ENCODE data around the gene RFT1. TPM values are rescaled to one million over a fixed set of nuclear protein-coding genes. Genes with fewer than 3 reads are reported as not detected.

Gene RFT1
- total and polyA plus RNA-seq, 9 donors, result 8.3 to 23.6 (median 17.8) TPM

DNA sequence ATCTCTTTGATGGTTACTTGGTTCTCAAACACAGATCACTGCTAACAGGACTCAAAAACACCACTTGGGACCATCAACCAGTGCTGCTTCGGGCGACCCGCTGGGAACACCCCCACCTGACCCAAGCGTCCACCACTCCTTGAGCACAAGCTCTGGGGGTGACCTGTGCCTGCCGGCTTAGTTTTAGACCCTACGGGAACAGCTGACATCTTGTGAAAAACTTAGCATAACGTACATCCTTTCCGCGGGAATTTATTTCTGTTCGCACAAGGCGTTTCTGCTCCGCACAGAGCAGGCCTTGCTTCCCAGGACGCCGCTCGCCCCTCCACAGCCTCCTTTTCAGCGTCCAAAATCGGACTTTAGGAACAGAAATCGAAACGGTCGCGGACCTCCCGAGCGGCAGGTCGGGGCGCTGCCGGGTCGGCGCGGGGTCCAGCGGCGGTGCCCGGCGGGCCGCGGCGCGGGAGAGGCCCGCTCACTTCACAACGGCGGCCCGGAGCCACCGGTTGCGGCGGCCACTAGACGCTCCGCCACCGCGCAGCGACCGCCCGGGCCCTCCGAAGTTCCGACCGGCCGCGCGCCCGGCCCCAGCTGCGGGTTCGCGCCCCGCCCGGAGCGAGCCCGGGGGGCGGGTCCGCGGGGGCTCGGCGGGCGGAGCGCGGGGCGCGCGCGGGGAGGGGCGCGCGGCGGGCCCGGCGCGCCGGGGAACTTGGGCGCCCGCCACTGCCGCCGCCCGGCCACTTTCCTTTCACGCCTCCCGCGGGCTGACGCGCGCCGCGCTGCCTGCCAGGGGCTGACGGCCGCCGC, 85.3 kb downstream of the RFT1 start:
- peak; percentile 52 to 75 (median 67) for DNase-seq
- Histone ChIP-seq H3K4me1 (ENCODE audit: insufficient read depth) (no peaks in the 10 kb centered on the region), H3K27ac (peak overlapping the region; percentile 54 to 84), H3K27me3 (no peaks in the 10 kb centered on the region), H3K36me3 (no peaks in the 10 kb centered on the region), H3K9me3 (no peaks in the 10 kb centered on the region), H3K4me3 (peak overlapping the region; percentile 69)
- intact Hi-C loops (cut with DNase I), result no loop called here
- no peak for TF ChIP-seq EP300 (IDR thresholded peaks at IDR 0.05)
- TF ChIP-seq, protein P1, sequence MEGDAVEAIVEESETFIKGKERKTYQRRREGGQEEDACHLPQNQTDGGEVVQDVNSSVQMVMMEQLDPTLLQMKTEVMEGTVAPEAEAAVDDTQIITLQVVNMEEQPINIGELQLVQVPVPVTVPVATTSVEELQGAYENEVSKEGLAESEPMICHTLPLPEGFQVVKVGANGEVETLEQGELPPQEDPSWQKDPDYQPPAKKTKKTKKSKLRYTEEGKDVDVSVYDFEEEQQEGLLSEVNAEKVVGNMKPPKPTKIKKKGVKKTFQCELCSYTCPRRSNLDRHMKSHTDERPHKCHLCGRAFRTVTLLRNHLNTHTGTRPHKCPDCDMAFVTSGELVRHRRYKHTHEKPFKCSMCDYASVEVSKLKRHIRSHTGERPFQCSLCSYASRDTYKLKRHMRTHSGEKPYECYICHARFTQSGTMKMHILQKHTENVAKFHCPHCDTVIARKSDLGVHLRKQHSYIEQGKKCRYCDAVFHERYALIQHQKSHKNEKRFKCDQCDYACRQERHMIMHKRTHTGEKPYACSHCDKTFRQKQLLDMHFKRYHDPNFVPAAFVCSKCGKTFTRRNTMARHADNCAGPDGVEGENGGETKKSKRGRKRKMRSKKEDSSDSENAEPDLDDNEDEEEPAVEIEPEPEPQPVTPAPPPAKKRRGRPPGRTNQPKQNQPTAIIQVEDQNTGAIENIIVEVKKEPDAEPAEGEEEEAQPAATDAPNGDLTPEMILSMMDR (IDR thresholded peaks at IDR 0.05), result no peak
- TF ChIP-seq POLR2A (IDR thresholded peaks at IDR 0.05), result no peak
- WGBS, 3 donors, result 1% methylated on average over 42 to 101 of the region's 101 CpGs

DNA sequence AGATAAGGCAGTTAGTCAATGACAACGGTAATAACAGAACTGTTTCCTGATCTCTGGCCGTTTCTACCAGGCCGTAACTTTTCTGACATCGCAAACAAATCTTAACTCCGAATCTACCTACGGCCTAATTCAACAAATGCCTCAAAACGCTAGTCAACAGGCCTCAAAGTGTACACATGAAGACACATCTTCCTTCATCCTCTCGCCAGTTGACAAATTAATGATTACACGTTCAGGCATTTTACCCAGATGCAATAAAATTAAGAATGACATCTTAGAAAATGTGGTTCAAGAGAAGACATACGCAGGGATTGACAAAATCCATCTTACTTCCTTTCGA, 85.9 kb downstream of the RFT1 start:
- Histone ChIP-seq H3K27me3 (no peaks in the 10 kb centered on the region), H3K36me3 (no peaks in the 10 kb centered on the region), H3K4me1 (ENCODE audit: insufficient read depth) (no peaks in the 10 kb centered on the region), H3K4me3 (peak overlapping the region; percentile 69), H3K27ac (no peak overlapping the region), H3K9me3 (no peaks in the 10 kb centered on the region)
- 56 to 68% (median 64%) methylated on average over 11 of the region's 11 CpGs for WGBS, 3 donors
- intact Hi-C loops (cut with DNase I), result no loop called here
- DNase-seq, result no peak
- TF ChIP-seq, protein P1 (IDR thresholded peaks at IDR 0.05), result no peak
- no peak for TF ChIP-seq POLR2A (IDR thresholded peaks at IDR 0.05)
- no peak for TF ChIP-seq EP300 (IDR thresholded peaks at IDR 0.05)

DNA sequence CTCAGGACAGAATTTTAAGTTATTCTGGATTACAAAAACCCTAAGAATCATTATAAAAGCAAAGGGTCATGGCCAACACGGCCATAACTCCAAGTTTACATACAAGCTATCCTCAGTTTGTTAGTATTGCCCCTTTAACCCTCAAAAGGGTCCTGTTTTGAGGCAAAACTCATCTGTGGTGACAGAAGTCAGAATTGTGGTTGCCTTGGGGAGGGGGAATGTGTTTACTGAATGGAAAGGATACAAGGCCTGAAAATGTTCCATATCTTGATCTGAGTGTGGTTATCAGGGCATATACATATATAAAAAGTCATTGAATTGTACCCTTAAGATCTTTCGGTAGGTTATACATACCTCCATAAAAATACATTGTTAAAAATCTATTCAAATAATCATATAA, 86.5 kb downstream of the RFT1 start:
- WGBS, 3 donors, result 89 to 99% (median 90%) methylated on average over 2 of the region's 2 CpGs
- H3K36me3 ChIP-seq, result no peaks in the 10 kb centered on the region
- no peak overlapping the region for H3K4me3 ChIP-seq
- no peaks in the 10 kb centered on the region for H3K4me1 ChIP-seq (ENCODE audit: insufficient read depth)
- TF ChIP-seq, protein P1 (IDR thresholded peaks at IDR 0.05), result no peak
- TF ChIP-seq POLR2A (IDR thresholded peaks at IDR 0.05) (no peak), EP300 (IDR thresholded peaks at IDR 0.05) (no peak)
- H3K27ac ChIP-seq, result no peak overlapping the region
- intact Hi-C loops (cut with DNase I), result no loop called here
- no peaks in the 10 kb centered on the region for H3K9me3 ChIP-seq
- DNase-seq, result no peak
- H3K27me3 ChIP-seq, result no peaks in the 10 kb centered on the region

DNA sequence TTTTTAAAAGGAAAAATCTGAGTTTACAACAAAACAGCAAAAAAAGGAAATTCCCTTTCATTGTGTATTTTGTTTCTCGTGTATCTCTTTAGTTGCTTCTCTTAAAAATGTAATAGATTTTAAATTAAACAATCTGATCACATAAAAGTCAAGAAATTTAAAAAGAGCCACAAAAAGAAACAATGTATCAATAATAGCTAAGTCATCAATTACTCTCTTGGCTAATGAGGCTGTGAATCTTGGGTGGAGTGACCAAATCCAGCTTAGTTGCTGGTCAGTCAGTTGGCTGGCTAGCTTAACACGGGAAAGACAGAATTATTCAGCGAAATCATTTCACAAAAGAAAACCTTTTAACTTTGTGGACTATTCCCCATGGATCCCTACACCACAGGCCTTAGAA, 87.6 kb downstream of the RFT1 start:
- WGBS, 3 donors, result 92 to 94% (median 93%) methylated on average over 3 of the region's 3 CpGs
- TF ChIP-seq EP300 (IDR thresholded peaks at IDR 0.05), result no peak
- TF ChIP-seq, protein P1 (IDR thresholded peaks at IDR 0.05), result no peak
- TF ChIP-seq POLR2A (IDR thresholded peaks at IDR 0.05), result no peak
- no peak overlapping the region for H3K27ac ChIP-seq
- H3K4me3 ChIP-seq, result no peak overlapping the region
- H3K27me3 ChIP-seq, result no peaks in the 10 kb centered on the region
- intact Hi-C loops (cut with DNase I), result no loop called here
- H3K4me1 ChIP-seq (ENCODE audit: insufficient read depth), result no peaks in the 10 kb centered on the region
- H3K9me3 ChIP-seq, result no peaks in the 10 kb centered on the region
- H3K36me3 ChIP-seq, result no peaks in the 10 kb centered on the region
- DNase-seq, result no peak

Measured in ovary (tissue), 9 donors.